Breast epithelium (tissue), 3 donors: ENCODE data around the gene CACNA2D1.

Experiments
- CTCF ChIP-seq, 3 donors: fragments of 450-650 bp; IDR thresholded peaks; one replicate each; pipeline ENCODE4 v1.5.1; 2016 to 2017; ENCODE audit warnings: antibody characterized with exemption in 3 of 3, mild to moderate bottlenecking in 3 of 3, moderate library complexity in 3 of 3
- POLR2A ChIP-seq: fragments of 450-650 bp; IDR thresholded peaks from one replicate; pipeline ENCODE4 v1.6.1; 2016; ENCODE audit warnings: antibody characterized with exemption, mild to moderate bottlenecking, moderate library complexity
- POLR2AphosphoS5 ChIP-seq, 3 donors: sonication (generic); formaldehyde crosslinking; IDR thresholded peaks; one replicate each; pipeline ENCODE4 v1.6.1; 2017; ENCODE audit warnings: antibody characterized with exemption in 3 of 3

GRCh38 chr7:82413237-82413636 lies 30.3 kb downstream of the CACNA2D1 start:
- TF ChIP-seq POLR2A (no peak), POLR2AphosphoS5 (IDR thresholded peaks at IDR 0.05) (no peak), CTCF (IDR thresholded peaks at IDR 0.05) (no peak)
